HG03139 (cell line): ENCODE measurements around the gene CALHM5.

Source experiments
- ATAC-seq: cut with Tn5 transposase; IDR thresholded peaks from one replicate; pipeline ENCODE4 v1.9.1; 2021; ENCODE audit not compliant: unreplicated experiment

Gene CALHM5

GRCh38 chr6:116507324-116507723 is 4.1 kb upstream of the CALHM5 start:
- no peak for ATAC-seq

- no peak for ATAC-seq
Measured at GRCh38 chr6:116508527-116508926, 2.9 kb upstream of the CALHM5 start.

- peak; percentile 87 for ATAC-seq
Measured at GRCh38 chr6:116512111-116512559, 696 bp downstream of the CALHM5 start.

GRCh38 chr6:116512734-116513133 is 1.3 kb downstream of the CALHM5 start:
- no peak for ATAC-seq

- ATAC-seq, result no peak
Measured at GRCh38 chr6:116513224-116513875, 1.9 kb downstream of the CALHM5 start.

- ATAC-seq, result no peak
Measured at GRCh38 chr6:116514111-116514510, 2.7 kb downstream of the CALHM5 start.

GRCh38 chr6:116515141-116515540 is 3.7 kb downstream of the CALHM5 start:
- no peak for ATAC-seq

GRCh38 chr6:116518621-116519368 is 7.4 kb downstream of the CALHM5 start:
- no peak for ATAC-seq

GRCh38 chr6:116522896-116523295 is 11.5 kb downstream of the CALHM5 start:
- no peak for ATAC-seq

GRCh38 chr6:116524236-116524635 is 12.8 kb downstream of the CALHM5 start:
- ATAC-seq, result no peak

- no peak for ATAC-seq
Measured at GRCh38 chr6:116528133-116528532, 16.7 kb downstream of the CALHM5 start.

- ATAC-seq, result no peak
Measured at GRCh38 chr6:116528780-116529179, 17.3 kb downstream of the CALHM5 start.

- no peak for ATAC-seq
Measured at GRCh38 chr6:116529466-116530290, 18.2 kb downstream of the CALHM5 start.

GRCh38 chr6:116530436-116530835 is 19.0 kb downstream of the CALHM5 start:
- ATAC-seq, result no peak

- peak; percentile 73 for ATAC-seq
Measured at GRCh38 chr6:116531675-116532570, 20.5 kb downstream of the CALHM5 start.

- ATAC-seq, result no peak
Measured at GRCh38 chr6:116533233-116533957, 22.0 kb downstream of the CALHM5 start.

- no peak for ATAC-seq
Measured at GRCh38 chr6:116535109-116535508, 23.7 kb downstream of the CALHM5 start.

- no peak for ATAC-seq
Measured at GRCh38 chr6:116536216-116536621, 24.8 kb downstream of the CALHM5 start.

- no peak for ATAC-seq
Measured at GRCh38 chr6:116542426-116542825, 31.0 kb downstream of the CALHM5 start.

- no peak for ATAC-seq
Measured at GRCh38 chr6:116543149-116543548, 31.7 kb downstream of the CALHM5 start.
